HG03460 (cell line): ENCODE data around the gene SUSD3.
A peak's percentile ranks its signal among the peaks of the same experiment; 100 is the strongest.

ENCODE experiments used
- ATAC-seq: cut with Tn5 transposase; IDR thresholded peaks from one replicate; pipeline ENCODE4 v1.9.1; 2021; ENCODE audit not compliant: unreplicated experiment

SUSD3 gene

DNA sequence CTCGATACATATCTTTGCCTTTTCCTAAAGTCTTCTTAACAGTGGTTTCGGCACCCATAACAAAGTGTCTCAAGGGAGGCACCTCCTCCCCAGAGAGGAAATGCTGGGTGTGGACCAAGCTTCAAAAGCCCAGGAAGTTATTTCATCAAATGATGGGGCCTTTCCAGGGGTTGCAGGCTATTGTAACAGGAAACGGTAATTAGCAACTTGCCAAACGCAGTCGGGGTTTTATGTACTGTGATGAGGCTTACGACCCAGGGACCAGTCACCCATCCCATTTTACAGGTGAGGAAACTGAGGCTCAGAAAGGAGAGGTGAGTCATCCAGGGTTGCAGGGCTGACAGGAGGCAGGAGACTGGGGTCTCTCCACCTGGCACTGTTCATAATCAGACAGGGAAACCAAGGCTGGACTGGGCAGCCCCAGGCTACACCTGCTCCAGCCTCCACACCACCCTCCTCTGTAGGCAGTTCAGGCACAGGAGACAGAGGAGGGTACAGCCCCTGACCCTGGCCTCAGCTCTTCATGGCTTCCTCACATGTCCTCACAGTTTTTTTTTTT is 30.0 kb upstream of the SUSD3 start:
- ATAC-seq = peak; percentile 52

- ATAC-seq = no peak
Observed at GRCh38 chr9:93030642-93031628, 27.6 kb upstream of the SUSD3 start.

DNA sequence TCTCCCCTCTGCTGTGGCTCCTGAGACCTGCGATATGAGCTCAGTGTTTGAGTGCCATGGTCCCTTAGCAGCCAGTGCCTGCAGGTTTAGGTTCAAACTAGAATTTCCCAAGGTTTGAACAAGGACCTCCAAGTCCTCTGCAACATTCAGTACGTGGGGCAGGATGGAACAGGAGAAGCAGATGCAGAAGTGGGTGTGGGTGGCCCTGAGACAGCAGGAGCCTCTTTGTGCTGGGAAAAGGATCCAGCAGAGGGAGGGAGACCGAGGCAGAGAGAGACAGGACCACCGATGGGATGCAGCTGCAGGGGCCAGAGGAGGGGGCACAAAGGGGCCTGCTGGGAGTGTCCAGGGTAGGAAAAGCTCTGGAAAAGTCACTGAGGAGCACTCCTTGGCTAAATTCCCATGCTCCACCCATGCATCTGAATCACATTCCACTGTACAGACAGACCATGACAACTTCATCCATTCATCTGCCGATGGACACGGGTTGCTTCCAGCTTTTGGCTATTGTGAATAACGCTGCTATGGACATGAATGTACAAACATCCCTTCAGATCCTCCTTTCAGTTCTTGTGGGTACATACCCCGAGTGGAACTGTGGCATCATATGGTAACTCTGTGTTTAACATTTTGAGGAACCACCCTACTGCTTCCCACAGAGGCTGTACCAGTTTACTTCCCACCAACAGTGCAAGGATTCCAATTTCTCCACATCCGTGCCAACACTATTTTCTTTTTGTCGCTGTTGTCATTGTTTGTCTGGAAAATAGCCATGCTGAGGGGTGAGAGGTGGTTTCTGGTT is 26.7 kb upstream of the SUSD3 start:
- ATAC-seq = no peak

GRCh38 chr9:93032545-93032944 is 26.0 kb upstream of the SUSD3 start:
- ATAC-seq = no peak

GRCh38 chr9:93033531-93033930 is 25.0 kb upstream of the SUSD3 start:
- ATAC-seq = no peak

- no peak for ATAC-seq
Observed at GRCh38 chr9:93035106-93035660, 23.3 kb upstream of the SUSD3 start.

DNA sequence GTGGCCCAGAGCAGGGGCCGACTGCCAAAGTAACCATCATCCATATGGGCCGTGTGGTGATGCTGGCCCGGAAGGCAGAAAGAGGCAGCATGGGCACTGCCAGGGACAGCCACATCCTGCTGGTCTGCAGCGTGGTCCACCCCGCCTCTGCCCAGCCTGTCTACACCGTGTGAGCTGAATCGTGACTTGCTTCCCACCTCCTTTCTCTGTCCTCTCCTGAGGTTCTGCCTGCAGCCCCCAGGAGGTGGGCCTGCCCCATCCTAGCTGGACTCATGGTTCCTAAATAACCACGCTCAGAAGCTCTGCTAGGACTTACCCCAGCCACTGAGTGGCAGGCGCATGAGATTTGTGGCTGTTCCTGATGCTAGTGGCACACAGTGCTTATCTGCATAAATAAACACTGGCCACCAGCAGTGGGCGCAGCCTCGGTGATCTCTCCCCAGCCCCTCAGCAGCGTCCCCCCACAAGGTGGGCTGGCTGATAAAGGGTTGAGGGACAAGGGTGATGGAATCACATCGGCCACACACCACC is 22.6 kb upstream of the SUSD3 start:
- ATAC-seq = no peak

DNA sequence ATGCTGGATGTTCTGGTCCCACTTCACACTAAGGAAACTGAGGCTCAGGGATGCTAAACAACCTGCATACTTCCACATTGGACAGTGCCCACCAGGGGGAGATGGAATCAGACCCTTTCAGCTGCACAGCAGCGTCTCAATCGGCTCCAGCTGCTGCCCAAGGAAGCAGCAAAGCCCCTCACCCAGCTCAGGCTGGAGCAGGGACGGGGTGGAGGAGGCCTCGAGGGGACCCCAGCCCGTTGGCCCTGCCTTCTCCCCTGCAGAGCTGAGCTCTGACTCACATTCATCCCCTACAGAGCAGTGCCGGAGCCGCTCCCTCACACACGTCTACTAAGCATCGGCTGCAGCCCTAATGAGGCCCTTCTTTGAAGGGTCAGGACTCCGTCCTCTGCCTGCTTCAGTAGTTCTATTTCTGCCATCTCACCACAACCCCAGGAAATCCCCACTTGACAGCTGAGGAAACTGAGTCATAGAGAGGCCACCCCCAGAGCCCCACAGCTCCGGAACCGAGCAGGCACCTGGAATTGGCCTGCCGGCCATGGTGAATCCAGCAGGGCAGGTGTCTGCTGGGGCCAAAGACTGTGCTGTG is 21.5 kb upstream of the SUSD3 start:
- no peak for ATAC-seq

DNA sequence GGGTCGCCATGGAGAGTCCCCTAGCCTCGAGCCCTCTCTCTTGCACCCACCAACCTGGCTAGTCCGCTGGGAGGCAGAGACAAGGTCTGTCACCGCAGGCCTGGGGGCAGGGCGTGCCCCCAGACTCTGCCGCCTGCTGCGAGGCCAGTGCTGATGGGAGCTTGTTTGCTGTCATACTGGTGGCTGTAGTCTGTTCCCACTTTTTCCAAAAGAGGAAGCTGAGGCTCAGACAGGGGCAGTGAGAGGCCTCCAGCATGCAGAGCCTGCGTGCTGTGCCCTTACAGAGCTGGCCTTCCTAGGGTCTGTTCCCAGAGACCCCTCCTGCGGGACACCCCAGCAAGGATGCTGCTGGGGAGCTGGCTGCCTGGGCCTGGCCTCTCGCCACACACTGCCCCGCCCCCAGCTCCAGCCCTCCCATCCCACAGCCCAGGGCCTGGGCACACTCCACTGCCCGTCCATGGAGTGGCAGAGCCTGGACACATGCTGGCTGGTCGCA is 21.0 kb upstream of the SUSD3 start:
- no peak for ATAC-seq

GRCh38 chr9:93038918-93039317 is 19.6 kb upstream of the SUSD3 start:
- ATAC-seq = no peak

DNA sequence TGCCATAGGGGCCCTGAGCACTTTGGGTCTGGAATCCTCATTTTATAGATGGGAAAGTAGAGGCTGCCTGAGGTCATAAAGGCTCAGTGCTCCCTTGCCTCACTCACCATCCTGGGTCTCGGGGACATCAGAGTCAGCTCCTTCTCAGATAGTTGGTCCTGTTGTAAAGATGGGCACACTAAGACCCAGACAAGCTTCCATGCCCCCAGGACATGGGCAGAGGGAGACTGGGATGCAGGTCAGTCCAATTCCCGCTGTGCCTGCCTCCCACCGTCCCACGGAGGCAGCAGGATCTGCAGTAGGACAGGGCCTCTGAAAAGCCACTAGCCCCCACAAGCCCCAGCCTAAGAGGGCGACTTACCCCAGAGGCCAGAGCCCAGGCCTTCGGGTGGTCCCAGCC is 19.0 kb upstream of the SUSD3 start:
- no peak for ATAC-seq

DNA sequence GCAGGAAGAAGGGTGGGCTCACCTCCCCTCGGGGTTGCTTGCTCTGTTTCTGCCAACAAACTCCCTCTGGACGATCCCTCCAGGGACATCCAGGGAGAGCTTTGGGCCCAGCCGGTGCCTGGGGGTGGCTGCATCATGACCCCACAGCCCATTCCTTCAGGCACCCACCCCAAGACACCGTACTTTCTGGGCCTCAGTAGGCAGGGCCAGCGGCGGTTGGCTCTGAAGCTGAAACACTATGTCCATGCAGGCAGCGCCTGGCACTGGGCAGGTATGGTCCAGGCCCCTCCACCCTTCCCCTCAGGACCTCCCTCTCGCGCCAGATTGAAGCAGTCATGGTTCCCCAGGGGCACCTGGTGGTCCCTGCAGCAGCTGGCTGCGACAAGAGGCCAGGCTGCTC is 18.5 kb upstream of the SUSD3 start:
- ATAC-seq = no peak

GRCh38 chr9:93040409-93040808 is 18.1 kb upstream of the SUSD3 start:
- ATAC-seq = no peak

DNA sequence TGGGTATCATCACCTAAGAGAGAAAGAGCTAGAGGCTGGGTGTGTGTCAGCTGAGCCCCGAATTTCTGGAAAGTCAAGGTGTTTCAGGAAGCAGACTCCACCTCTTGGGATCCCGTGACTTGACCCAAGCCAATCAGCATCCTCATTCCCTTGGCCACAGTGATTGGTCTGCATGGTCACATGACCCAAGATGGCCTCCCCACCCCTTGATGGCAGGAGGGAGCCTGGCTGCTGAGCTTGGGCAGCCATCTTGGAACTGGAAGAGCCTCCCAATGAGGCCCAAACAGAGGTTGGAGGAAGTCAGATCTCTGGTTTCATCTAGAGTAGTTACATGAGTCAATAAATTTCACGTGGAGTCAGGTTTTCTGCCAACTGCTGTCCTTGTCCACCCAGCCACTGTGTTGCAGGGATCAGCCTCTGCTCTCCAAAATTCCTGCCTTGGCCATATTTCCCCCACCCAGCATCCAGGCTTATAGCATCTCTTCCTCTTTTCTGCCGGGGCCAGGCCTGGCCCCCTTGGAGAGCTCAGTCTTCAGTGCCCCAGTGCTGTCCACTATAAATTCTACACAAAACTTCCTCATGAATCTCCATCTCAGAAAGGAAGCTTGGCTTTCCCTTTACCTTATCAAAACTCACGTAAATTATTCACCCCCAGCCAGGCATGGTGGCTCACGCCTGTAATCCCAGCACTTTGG is 17.2 kb upstream of the SUSD3 start:
- no peak for ATAC-seq

DNA sequence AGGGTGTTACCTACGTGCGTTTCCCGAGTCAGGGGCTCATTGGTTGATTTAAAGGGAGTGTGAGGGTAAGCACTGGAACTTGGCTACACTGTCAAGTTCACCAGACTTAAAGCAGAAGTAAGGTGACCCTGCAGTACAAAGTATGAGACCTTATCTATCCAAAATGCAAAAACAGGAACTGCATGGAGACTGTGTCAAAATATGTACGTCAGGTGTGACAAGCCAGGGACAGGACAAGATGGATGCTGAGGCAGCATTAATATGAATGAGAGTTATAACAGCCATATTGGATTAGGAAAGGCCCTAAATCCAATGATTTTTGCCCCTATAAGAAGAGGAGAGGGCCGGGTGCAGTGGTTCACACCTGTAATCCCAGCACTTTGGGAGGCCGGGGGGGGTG is 15.4 kb upstream of the SUSD3 start:
- ATAC-seq = no peak

DNA sequence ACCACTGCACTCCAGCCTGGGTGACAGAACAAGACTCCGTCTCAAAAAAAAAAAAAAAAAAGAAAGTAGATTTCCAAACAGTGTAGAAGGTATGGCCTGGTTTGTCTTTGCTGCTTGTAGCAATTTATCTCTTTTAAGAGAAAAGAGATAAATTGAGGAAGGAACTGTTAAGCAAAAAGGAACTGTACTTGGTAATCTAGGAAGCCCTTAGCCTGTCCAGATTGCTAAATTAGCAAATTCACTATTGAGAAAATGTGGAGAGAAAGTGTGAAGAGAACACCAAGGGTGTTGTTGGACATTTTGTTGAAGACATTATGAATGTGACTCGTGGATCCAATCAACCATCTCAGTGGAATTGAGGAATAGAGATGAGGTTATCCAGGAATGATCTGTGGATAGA is 13.0 kb upstream of the SUSD3 start:
- ATAC-seq = no peak

GRCh38 chr9:93048566-93049448 is 9.7 kb upstream of the SUSD3 start:
- ATAC-seq = no peak

DNA sequence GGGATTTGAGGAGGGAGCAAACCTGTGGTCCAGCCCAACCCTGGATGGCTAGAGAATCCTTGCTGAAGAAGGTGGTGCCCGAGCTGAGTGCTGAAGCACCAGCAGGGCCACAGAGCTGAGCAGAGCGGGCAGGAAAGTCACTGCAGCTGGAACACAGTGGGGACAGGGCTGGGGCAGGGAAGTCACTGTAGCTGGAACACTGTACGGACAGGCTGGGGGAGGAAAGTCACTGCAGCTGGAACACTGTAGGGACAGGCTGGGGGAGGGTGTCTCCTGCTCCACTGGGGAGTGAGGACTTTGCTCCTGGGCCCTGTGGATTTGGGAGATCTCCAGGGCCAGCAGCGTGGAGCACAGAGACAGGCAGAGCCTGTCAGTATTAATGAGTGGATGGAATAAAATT is 9.0 kb upstream of the SUSD3 start:
- ATAC-seq = no peak

DNA sequence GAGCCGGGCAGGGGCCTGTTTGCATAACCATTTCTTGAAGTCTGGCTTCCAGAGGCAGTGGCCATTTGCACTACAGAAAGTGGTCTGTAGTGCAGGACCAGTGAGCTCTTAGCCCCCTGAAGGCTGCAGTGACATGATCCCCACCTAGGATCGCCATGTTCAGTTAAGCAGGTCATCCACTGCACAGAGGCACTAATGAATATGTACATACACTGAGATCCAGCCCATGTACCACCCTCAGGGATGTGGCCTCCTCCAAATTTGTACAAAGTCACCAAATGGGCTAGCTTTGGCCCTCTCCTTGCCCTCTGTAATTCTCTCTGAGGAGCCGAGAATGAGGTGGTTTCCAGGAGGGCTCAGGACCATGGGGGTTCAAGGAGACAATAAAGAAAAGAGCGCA is 8.3 kb upstream of the SUSD3 start:
- no peak for ATAC-seq
